MM.1S (cell line): ENCODE results near the gene CEP192.
"Not testable (repeated sequence)": the region's sequence is repeated elsewhere in the genome, so short reads cannot be mapped to it uniquely, and the experiment has no call there.

Source experiments
- DNase-seq: peaks from one replicate; pipeline ENCODE4 v3.0.0-alpha.2; 2015
- H2AFZ ChIP-seq: fragments of 300-600 bp; sonication (generic); 2 replicates; pipeline ENCODE4 v1.6.0; 2016; ENCODE audit warnings: antibody characterized with exemption, low read length
- H3F3A ChIP-seq: fragments of 300-600 bp; sonication (generic); 2 replicates; pipeline ENCODE4 v1.6.1; 2016; ENCODE audit warnings: mild to moderate bottlenecking, antibody characterized with exemption, low read length, moderate library complexity, mixed read lengths; ENCODE audit not compliant: insufficient read depth
- H3K27ac ChIP-seq: fragments of 300-600 bp; sonication (generic); 2 replicates; pipeline ENCODE4 v1.5.1; 2016; ENCODE audit warnings: mild to moderate bottlenecking, low read length
- H3K27me3 ChIP-seq: fragments of 300-600 bp; sonication (generic); replicated peaks from 2 replicates; pipeline ENCODE4 v1.6.0; 2016; ENCODE audit warnings: low read length; ENCODE audit not compliant: insufficient read depth
- H3K36me3 ChIP-seq: fragments of 300-600 bp; sonication (generic); replicated peaks from 2 replicates; pipeline ENCODE4 v1.6.1; 2016; ENCODE audit warnings: mild to moderate bottlenecking, low read length, mixed read lengths; ENCODE audit not compliant: insufficient read depth
- H3K4me1 ChIP-seq: fragments of 300-600 bp; sonication (generic); 2 replicates; pipeline ENCODE4 v1.6.1; 2016; ENCODE audit warnings: low read length, mixed read lengths
- H3K4me2 ChIP-seq: fragments of 300-600 bp; sonication (generic); 2 replicates; pipeline ENCODE4 v1.6.0; 2016; ENCODE audit warnings: low read depth, low read length
- H3K4me3 ChIP-seq: fragments of 300-600 bp; sonication (generic); 2 replicates; pipeline ENCODE4 v1.5.1; 2016; ENCODE audit warnings: low read length, mixed read lengths
- H3K79me2 ChIP-seq: fragments of 300-600 bp; sonication (generic); 2 replicates; pipeline ENCODE4 v1.6.1; 2016; ENCODE audit warnings: mixed run types, low read length, mixed read lengths
- H3K9ac ChIP-seq: fragments of 300-600 bp; sonication (generic); 2 replicates; pipeline ENCODE4 v1.6.1; 2016; ENCODE audit warnings: low read length, mixed read lengths
- H3K9me2 ChIP-seq: fragments of 300-600 bp; sonication (generic); replicated peaks from 2 replicates; pipeline ENCODE4 v1.6.1; 2016; ENCODE audit warnings: mild to moderate bottlenecking, low read length, mixed read lengths; ENCODE audit not compliant: insufficient read depth
- H3K9me3 ChIP-seq: fragments of 300-600 bp; sonication (generic); replicated peaks from 2 replicates; pipeline ENCODE4 v1.6.1; 2016; ENCODE audit warnings: mild to moderate bottlenecking, low read length, mixed read lengths; ENCODE audit not compliant: insufficient read depth
- H4K20me1 ChIP-seq: fragments of 300-600 bp; sonication (generic); 2 replicates; pipeline ENCODE4 v1.6.1; 2016; ENCODE audit warnings: mild to moderate bottlenecking, low read length, moderate library complexity, mixed read lengths; ENCODE audit not compliant: insufficient read depth
- CTCF ChIP-seq: fragments of 300-600 bp; sonication (generic); IDR thresholded peaks from 2 replicates; pipeline ENCODE4 v1.5.1; 2016; ENCODE audit warnings: antibody characterized with exemption, low read length, mixed read lengths
- EZH2 ChIP-seq: fragments of 300-600 bp; sonication (generic); optimal IDR thresholded peaks from 2 replicates; pipeline ENCODE3; 2017; ENCODE audit warnings: low read depth, mild to moderate bottlenecking, antibody characterized with exemption, low read length, mixed read lengths
- EZH2phosphoT487 ChIP-seq: fragments of 300-600 bp; sonication (generic); IDR thresholded peaks from 2 replicates; pipeline ENCODE4 v1.6.1; 2018; ENCODE audit warnings: antibody characterized with exemption, low read length

CEP192 gene

GRCh38 chr18:12975488-12975887 lies 15.7 kb upstream of the CEP192 start:
- H3K4me3 ChIP-seq = no peak overlapping the region
- no peak overlapping the region for H3K27ac ChIP-seq
- DNase-seq = no peak
- H3K36me3 ChIP-seq = peaks cover 10% of the 10 kb centered on the region; the same call in 1 of the 2 replicates
- peaks cover 3% of the 10 kb centered on the region; the same call in 1 of the 2 replicates for H3K79me2 ChIP-seq
- H3K27me3 ChIP-seq = no peaks in the 10 kb centered on the region
- no peaks in the 10 kb centered on the region for H3K9me2 ChIP-seq
- no peak for TF ChIP-seq CTCF
- TF ChIP-seq EZH2 = no peak
- no peak for TF ChIP-seq EZH2phosphoT487
- no peak overlapping the region for H3K9ac ChIP-seq
- no peaks in the 10 kb centered on the region for H3K9me3 ChIP-seq
- H3K4me1 ChIP-seq = no peaks in the 10 kb centered on the region
- H4K20me1 ChIP-seq = no peaks in the 10 kb centered on the region
- no peaks in the 10 kb centered on the region for H3F3A ChIP-seq
- H3K4me2 ChIP-seq = no peak overlapping the region
- H2AFZ ChIP-seq = no peak overlapping the region

GRCh38 chr18:12976305-12976704 lies 14.9 kb upstream of the CEP192 start:
- Histone ChIP-seq H3K79me2 (peaks cover 3% of the 10 kb centered on the region; the same call in 1 of the 2 replicates), H3K4me1 (no peaks in the 10 kb centered on the region), H4K20me1 (no peaks in the 10 kb centered on the region), H3K27ac (no peak overlapping the region), H2AFZ (no peak overlapping the region), H3K27me3 (no peaks in the 10 kb centered on the region), H3K36me3 (peaks cover 10% of the 10 kb centered on the region; the same call in 1 of the 2 replicates), H3K4me2 (no peak overlapping the region), H3K4me3 (no peak overlapping the region), H3K9ac (no peak overlapping the region), H3K9me2 (no peaks in the 10 kb centered on the region), H3K9me3 (no peaks in the 10 kb centered on the region), H3F3A (no peaks in the 10 kb centered on the region)
- TF ChIP-seq EZH2phosphoT487 = no peak
- DNase-seq = no peak

- H4K20me1 ChIP-seq, H3K4me2 ChIP-seq, H3K4me3 ChIP-seq, H3K79me2 ChIP-seq, H2AFZ ChIP-seq, H3K9me2 ChIP-seq, H3K27me3 ChIP-seq, H3K4me1 ChIP-seq, H3K27ac ChIP-seq, H3F3A ChIP-seq, H3K9me3 ChIP-seq, DNase-seq, H3K9ac ChIP-seq: not testable (repeated sequence)
- peaks cover 10% of the 10 kb centered on the region; the same call in 1 of the 2 replicates for H3K36me3 ChIP-seq
These were observed 11.1 kb upstream of the CEP192 start for GRCh38 chr18:12980065-12980464.

GRCh38 chr18:12989397-12990122 lies 1.6 kb upstream of the CEP192 start:
- Histone ChIP-seq H3K27ac (no peak overlapping the region), H3K27me3 (no peaks in the 10 kb centered on the region), H3K4me2 (peak overlapping the region; percentile 93; the same call in 1 of the 2 replicates), H3K79me2 (peaks cover 34% of the 10 kb centered on the region), H4K20me1 (0 out of 2 replicates have a peak, but pooled peaks cover 10% of the 10 kb centered on the region), H3K4me3 (no peak overlapping the region), H3K4me1 (peaks cover 17% of the 10 kb centered on the region), H3K9me2 (no peaks in the 10 kb centered on the region), H3F3A (peaks cover 14% of the 10 kb centered on the region), H2AFZ (peak overlapping the region; percentile 94), H3K9ac (no peak overlapping the region), H3K36me3 (no peaks in the 10 kb centered on the region), H3K9me3 (no peaks in the 10 kb centered on the region)
- no peak for DNase-seq
- TF ChIP-seq CTCF = no peak
- TF ChIP-seq EZH2phosphoT487 = no peak
- no peak for TF ChIP-seq EZH2
